ENCODE data around the gene MEAF6. TPM values are rescaled to one million over a fixed set of nuclear protein-coding genes. Genes with fewer than 3 reads are reported as not detected.

The MEAF6 gene
- total and polyA plus RNA-seq, 2 of the 8 experiments (the other 6 are each of a cell fraction or from before 2014, with no cell fraction given): 23.0 to 38.8 TPM

GRCh38 chr1:37456614-37457013 lies 58.0 kb downstream of the MEAF6 start:
- Histone ChIP-seq H4K5ac (ENCODE audit: insufficient read length, low read depth, low read length) (no peak overlapping the region), H3K36me3 (ENCODE audit: control insufficient read depth in 2 of 4, insufficient read depth in 4 of 4, low read length in 3 of 4) (no peaks in the 10 kb centered on the region), H3K79me1 (ENCODE audit: low read depth, low read length) (no peaks in the 10 kb centered on the region), H3K56ac (replicated peaks; ENCODE audit: insufficient read length, low read depth, low read length) (no peak overlapping the region), H3K23me2 (ENCODE audit: low read depth, low read length) (no peaks in the 10 kb centered on the region), H2BK5ac (ENCODE audit: low read depth, low read length) (no peak overlapping the region; the same call in 1 of the 2 replicates), H3K18ac (ENCODE audit: extremely low read depth, low read length) (no peak overlapping the region), H2AFZ (ENCODE audit: low read length) (no peak overlapping the region), H3K14ac (ENCODE audit: insufficient read length) (no peak overlapping the region), H2AK5ac (ENCODE audit: low read depth, low read length) (no peak overlapping the region), H3K27ac (ENCODE audit: low read depth, low read length) (no peak overlapping the region), H2BK15ac (ENCODE audit: low read length) (no peak overlapping the region), H3K27me3 (replicated peaks in 1 of 4; ENCODE audit: control insufficient read depth in 3 of 4, extremely low read depth in 1 of 4, insufficient read depth in 3 of 4, low read length in 3 of 4) (no peaks in the 10 kb centered on the region; a peak in 1 of 7 replicates), H3K4ac (replicated peaks; ENCODE audit: insufficient read length, low read depth, low read length) (no peak overlapping the region), H3K79me2 (ENCODE audit: control insufficient read depth in 1 of 2, insufficient read depth in 2 of 2, low read length in 2 of 2) (no peaks in the 10 kb centered on the region), H3K9me3 (ENCODE audit: insufficient read depth in 2 of 2, low read depth in 1 of 2, low read length in 1 of 2) (no peaks in the 10 kb centered on the region), H2BK120ac (replicated peaks; ENCODE audit: low read depth, low read length) (no peak overlapping the region), H3K4me3 (ENCODE audit: extremely low read depth in 1 of 4, insufficient read depth in 2 of 4, low read depth in 3 of 4, low read length in 4 of 4) (no peak overlapping the region), H3K23ac (ENCODE audit: insufficient read length) (no peak overlapping the region), H4K91ac (replicated peaks; ENCODE audit: insufficient read length, low read length) (no peak overlapping the region), H2BK20ac (ENCODE audit: low read length) (no peak overlapping the region), H2BK12ac (ENCODE audit: low read depth, low read length) (no peak overlapping the region), H3K4me1 (replicated peaks in 1 of 4; ENCODE audit: control insufficient read depth in 3 of 4, insufficient read depth in 4 of 4, low read length in 3 of 4) (peaks cover 0 to 10% (median 5%) of the 10 kb centered on the region in 4 experiments; a peak in 6 of 7 replicates), H4K20me1 (replicated peaks in 1 of 2; ENCODE audit: control insufficient read depth in 1 of 2, insufficient read depth in 2 of 2, low read length in 2 of 2) (no peaks in the 10 kb centered on the region), H4K8ac (ENCODE audit: extremely low read depth, insufficient read depth, low read length) (no peak overlapping the region), H3K9ac (replicated peaks in 1 of 4; ENCODE audit: extremely low read depth in 1 of 4, low read depth in 3 of 4, low read length in 3 of 4) (no peak overlapping the region), H3K4me2 (ENCODE audit: insufficient read depth in 1 of 2, low read depth in 2 of 2, low read length in 2 of 2) (no peak overlapping the region)
- ChIA-PET POLR2A (ENCODE audit: partially characterized antibody) (interaction anchor here (1.4 to 2.0 kb wide), 3 partner anchors 26 to 31 kb away, joined by 4 to 5 read pairs (median 5); no protein-coding TSS in a partner anchor), CTCF (ENCODE audit: partially characterized antibody) (interaction anchor here (0.8 to 15.0 kb wide), 5 partner anchors 14 to 122 kb away, joined by 3 to 382 read pairs (median 3); partner anchors contain the start of genes MEAF6, SNIP1 and ZC3H12A)
- no peak for FAIRE-seq
- DNase-seq (ENCODE audit: low read depth in 1 of 2, low spot score in 2 of 2): no peak
- no peak for TF ChIP-seq EGR1 (IDR thresholded peaks at IDR 0.05; ENCODE audit: borderline replicate concordance, low read depth, low read length)
- TF ChIP-seq POU5F1 (IDR thresholded peaks at IDR 0.05; ENCODE audit: low read depth, low read length): no peak
